Ramos (cell line): ENCODE results near the gene LCN2.
"Not testable (repeated sequence)": the region's sequence is repeated elsewhere in the genome, so short reads cannot be mapped to it uniquely, and the experiment has no call there.

Source experiments
- in situ Hi-C: fragments of 300-500 bp; cut with MboI; formaldehyde crosslinking; loops from one replicate; pipeline ENCODE4 v1.14.3; 2022; ENCODE audit warnings: low sequenced_read_pairs; ENCODE audit not compliant: unreplicated experiment

Gene LCN2

DNA sequence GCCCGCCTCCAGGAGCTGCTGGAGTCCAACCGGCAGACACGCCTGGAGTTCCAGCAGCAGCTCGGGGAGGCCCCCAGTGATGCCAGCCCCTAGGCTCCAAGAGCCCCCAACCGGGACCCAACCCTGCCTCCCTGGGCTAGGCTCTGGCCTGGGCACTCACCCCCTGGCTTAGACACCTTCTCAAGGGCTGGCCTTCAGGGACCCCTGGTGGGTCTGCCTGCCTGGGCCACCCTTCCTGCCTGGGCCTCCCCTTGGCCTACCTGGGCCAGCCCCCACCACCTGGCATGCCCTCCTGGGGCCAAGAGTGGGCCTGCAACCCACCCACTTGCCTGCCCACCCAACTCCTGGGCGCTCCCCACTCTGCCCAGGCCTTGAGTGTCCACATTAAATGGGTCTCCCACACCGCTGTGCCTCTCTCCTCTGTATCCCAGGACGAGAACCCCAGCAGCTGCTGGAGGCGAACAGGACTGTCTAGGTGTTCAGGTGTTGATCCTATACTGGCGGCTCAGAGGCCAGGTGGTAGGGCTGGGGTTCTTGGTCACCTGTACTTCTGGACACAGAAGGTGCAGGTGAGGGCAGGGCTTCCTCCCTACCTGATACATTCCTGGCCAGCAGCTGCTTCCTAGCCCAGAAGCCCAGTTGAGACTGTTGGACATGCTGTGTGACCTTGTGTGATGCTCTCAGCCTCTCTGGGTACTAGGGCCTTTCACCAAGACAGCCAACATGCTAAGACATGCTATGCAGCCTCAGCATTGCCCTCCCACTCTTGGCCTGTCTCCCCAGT is 14.5 kb downstream of the LCN2 start:
- in situ Hi-C loops, result no loop called here

DNA sequence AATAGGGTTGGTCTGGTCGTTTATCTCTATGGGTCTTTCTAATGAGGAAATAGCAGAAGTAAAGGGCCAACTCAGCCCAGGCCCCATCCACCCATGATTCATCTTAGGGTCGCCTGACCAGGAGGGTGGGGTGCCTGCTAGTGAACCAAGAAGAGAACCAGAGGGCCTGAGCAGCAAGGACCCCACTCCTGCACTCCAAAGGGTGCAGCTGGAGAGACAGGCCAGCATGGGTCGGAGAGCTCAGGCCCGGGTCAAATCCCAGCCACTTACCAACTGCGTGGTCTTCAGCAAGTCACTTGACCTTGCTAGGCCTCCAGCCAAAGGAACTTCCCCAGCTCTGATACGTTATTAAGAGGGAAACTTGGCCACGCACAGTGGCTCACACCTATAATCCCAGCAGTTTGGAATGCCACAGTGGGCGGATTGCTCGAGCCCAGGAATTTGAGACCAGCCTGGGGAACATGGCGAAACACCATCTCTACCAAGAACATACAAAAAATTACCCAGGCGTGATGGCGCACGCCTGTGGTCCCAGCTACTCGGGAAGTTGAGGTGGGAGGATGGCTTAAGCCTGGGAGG is 15.1 kb downstream of the LCN2 start:
- in situ Hi-C loops, result no loop called here

DNA sequence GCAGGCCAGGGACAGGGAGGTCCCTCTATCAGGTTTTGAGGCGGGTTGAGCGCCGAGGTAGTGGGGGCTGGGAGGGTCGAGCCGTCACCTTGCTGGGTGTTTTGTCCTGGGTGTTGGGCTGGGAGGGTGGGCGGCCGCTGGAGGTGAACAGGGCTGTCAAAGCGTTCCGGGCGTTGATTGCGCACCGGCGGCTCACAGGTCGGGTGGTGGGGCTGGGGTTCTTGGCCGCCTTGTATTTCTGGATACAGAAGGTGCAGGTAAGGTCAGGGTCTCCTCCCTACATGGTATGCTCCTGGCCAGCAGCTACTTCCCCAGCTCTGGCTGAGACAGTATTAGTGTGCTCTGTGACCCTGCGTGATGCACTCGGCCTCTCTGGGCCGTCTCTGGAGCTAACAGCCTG is 16.9 kb downstream of the LCN2 start:
- in situ Hi-C loops, result no loop called here

DNA sequence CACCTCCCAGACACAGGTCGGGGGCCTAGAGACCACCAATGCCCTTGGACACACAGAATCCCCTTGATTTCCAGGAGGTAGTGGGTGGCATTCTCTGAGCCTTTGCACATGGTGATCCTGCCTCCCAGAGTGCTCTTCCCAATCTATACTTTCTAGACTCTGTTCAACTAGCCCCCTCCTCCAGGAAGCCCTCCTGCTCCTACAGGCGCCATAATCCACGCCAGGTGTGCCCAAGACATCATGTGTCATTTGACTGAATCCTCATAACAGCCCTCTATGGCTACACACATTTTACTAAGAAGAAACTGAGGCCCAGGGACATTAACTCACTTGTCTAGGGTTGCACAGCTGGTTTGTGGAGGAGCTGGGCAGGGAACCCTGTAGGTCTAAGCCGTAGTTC is 18.0 kb downstream of the LCN2 start:
- in situ Hi-C loops, result no loop called here

DNA sequence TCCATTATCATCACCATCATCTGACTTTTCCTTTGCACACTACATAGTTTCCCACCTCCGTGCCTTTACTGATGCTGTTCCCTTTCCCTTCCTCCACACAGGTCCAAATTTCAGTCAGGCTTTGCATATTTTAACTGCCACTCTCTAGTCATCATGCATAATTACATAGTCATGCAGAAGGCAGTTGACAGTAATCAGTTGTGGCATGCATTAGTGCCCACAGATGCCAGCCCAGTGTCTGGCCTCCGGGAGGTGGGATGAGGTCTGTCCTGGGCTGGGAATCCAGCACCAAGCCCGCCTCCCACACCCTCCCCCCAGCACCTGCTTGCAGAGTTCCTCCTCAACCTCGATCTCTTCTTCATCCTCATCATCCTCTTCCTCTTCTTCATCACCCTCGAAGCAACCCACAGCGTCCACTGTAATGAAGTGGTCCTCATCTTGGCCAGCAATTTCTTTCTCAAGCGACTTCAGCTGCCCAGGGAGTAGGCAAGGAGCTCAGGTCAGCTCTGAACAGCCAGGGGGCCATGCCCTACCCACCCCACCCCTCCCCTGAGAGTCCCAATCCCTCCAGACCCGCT is 19.6 kb downstream of the LCN2 start:
- in situ Hi-C loops, result no loop called here

DNA sequence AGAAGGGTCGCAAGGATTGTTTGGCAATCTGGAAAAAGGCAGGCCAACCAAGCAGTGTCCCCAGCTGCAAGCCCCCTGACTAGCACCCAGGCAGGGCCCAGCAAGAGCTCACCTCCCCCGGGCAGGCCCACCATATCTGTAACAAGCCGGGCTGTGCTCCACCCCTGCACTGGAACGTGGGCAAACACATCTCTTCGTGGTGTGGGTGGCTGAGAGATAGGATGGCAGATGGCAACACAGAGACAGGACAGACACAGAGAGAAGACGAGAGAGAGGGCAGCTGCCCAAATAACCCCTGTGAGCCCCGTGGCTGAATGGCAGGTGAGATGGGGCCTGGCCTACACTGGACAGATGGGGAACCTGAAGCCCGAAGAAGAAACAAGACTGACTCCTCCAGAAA is 20.2 kb downstream of the LCN2 start:
- in situ Hi-C loops, result no loop called here

DNA sequence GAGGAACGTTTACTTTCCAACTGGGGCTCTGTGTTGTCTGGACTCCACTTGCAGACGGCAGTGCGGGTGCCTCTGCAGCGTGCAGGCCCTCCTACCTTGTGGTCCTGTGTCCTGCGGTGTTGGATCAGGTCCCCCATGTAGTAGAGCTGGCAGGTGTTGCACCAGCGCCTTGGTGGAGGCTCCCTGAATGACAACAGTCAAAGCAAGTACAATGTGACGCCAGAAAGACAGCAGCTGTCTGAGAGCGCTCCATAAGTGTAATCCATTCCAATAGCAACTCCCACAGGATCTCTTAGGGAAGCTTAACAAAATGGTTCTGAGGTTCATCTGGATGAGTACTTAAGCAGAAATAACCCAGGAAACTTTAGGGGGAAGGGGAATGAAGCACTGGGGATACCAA is 20.7 kb downstream of the LCN2 start:
- in situ Hi-C loops, result no loop called here

DNA sequence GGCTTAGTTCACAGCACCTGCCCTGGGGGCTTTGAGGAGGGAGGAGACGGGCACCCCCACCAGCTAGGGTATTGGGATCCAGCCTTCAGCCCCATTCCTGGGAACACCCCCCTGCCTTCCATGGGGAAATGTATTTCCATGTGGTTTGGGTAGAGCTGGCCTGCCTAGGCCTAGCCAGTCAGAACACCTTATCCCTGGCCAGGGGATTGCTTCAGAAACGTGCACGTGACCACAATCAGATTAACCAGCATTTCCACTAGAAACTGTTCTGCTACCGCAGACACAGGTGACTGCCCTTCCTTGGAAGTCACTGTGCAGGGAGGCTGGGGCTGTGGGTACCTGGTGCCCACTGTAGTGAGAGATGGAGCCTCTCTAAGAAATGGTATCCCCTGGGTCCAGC is 24.8 kb downstream of the LCN2 start:
- in situ Hi-C loops, result no loop called here

DNA sequence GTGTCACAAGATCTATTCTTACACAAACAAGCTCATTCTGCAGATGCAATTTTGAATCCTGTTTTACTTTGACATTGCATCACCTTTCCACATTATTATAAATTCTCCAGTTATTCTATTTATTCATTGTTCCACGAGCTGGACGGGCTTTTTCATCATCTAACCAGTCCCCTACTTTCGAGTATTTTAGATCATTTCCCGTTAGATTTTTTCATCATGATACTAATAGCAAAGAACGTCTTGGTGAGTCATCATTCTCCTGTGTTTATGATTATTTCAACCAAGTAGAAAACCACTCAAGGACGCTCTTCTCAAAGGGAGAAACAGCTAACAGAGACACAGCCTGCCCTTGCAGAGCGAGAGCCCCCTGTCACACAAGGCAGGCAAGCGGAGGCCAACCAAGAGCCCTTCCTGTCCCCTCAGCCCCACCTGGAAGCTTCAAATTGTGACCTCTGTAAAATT is 25.9 kb downstream of the LCN2 start:
- in situ Hi-C loops, result no loop called here

DNA sequence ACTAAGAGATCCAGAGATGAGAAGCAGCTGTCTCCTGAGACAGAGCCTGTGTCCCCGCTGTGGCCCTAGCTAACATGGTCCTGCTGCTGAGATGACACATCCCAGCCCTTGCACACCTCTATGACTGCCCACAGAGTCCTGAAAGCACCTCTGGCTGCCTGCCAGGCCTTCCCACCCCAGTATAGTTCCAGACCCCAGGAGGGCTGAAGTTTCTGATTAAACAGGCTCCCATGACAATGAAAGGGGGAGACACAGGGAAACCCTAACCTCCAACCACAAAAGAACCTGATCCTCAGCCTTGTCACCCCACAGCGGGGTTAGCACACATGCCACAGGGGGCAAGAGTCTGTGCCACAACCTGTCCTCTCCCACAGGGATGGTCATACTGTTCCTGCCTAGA is 26.5 kb downstream of the LCN2 start:
- in situ Hi-C loops, result no loop called here

DNA sequence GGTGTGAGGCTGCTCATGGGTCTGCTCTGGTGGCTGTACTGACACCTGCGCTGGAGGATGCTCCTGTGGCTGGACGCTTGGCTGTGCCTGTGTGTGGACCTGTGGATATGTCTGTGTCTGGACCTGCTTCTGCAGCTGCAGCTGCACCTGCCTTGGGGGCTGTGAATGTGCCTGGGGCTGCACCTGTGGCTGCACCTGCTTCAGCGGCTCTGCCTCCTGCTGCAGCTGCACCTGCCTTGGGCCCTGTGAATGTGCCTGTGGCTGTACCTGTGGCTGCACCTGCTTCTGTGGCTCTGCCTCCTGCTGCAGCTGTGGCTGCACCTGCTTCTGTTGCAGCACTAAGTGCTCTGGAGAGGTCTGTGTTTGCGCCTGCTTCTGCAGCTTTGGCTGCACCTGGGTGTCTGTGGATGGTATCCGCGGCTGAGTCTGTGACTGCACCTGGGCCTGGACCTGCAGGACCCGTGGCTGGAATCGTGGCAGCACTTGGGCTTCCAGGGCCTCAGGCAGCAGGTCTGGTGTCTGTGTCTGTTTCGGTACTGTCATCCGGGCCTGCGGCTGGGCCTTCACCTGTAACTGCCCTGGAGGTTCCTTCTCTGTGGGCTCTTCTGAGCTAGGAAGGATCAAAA is 29.7 kb downstream of the LCN2 start:
- in situ Hi-C loops, result no loop called here

DNA sequence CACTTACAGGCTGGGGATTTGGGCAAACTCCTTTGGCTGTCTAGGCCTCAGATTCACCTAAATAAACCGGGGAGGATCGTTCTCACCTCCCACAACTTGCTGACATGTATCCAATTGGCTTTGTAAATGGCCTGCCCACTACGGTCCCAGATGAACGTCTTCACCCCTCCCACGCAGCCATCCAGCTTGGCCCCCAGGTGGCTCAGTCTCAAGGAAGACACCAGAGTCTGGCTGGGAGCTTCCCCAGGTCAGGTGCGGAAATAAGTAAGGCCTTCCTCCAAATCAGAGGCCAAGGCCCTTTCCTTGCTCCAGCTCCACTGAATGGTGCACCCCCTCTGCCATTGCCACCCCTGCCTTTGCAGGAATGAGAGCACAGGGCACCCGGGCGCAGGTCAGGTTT is 30.7 kb downstream of the LCN2 start:
- in situ Hi-C loops, result no loop called here

DNA sequence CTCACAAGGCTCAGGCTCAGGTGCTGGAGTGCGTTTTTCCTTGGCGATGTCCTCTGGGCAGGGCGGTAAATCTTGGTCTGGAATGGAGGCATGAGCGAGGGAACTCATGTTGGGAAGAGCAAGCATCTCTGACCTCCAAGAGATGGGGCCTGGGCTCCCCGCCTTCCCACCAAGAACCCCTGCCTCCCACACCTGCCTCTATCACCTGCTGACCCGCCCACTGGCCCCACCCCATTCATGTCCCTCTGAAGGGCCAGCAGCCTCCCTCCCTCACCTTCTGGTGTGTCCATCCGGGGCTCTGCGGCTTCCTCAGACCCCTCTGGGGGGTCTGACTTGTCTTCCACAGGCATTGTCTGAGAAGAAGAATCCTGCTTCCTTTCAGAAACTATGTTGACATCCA is 31.2 kb downstream of the LCN2 start:
- in situ Hi-C loops, result no loop called here

DNA sequence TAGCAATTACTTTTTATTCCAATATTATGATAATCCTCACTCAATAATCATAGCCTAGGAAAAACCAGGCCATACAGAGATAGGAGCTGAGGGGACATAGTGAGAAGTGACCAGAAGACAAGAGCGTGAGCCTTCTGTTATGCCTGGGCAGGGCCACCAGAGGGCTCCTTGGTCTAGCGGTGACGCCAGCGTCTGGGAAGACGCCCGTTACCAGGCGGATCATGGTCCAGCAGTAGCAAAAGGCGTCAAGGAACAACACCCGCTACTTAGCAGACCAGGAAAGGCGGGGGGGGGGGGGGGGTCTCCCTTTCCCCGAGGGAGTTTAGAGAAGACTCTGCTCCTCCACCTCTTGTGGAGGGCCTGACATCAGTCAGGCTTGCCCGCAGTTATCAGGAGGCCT is 32.2 kb downstream of the LCN2 start:
- in situ Hi-C loops, result not testable (repeated sequence)

DNA sequence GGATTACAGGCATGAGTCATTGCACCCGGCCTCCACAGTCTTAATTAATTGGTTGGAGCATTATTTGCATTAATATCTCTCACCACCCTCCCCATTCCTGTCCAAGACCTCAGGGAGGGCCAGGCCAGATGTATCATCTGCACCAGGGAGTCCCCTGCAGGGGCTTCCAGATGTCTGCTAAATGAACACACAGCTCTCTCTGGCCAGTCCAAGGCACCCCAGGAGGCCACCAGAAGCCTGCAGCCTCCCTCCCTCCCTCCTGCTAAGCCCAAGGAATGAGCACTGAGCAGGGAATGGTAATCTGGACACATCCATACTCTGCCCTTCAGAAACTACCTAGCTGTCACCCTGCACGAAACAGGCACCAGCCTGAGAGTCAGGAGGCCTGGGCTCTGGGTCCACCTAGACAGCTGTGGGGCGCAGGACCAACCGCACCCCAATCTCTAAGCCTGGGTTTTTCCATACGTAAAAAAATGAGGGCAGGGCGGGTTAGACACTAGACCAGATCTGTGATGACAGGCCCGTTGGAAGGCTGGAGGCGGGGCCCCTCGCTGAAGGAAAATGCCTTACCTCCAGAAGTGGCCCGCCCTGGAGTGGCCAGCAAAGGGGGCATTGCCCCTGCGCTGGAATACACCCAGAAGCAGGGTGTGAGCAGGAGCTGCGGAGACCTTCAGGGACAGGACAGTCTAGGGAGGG is 33.8 kb downstream of the LCN2 start:
- in situ Hi-C loops, result no loop called here

DNA sequence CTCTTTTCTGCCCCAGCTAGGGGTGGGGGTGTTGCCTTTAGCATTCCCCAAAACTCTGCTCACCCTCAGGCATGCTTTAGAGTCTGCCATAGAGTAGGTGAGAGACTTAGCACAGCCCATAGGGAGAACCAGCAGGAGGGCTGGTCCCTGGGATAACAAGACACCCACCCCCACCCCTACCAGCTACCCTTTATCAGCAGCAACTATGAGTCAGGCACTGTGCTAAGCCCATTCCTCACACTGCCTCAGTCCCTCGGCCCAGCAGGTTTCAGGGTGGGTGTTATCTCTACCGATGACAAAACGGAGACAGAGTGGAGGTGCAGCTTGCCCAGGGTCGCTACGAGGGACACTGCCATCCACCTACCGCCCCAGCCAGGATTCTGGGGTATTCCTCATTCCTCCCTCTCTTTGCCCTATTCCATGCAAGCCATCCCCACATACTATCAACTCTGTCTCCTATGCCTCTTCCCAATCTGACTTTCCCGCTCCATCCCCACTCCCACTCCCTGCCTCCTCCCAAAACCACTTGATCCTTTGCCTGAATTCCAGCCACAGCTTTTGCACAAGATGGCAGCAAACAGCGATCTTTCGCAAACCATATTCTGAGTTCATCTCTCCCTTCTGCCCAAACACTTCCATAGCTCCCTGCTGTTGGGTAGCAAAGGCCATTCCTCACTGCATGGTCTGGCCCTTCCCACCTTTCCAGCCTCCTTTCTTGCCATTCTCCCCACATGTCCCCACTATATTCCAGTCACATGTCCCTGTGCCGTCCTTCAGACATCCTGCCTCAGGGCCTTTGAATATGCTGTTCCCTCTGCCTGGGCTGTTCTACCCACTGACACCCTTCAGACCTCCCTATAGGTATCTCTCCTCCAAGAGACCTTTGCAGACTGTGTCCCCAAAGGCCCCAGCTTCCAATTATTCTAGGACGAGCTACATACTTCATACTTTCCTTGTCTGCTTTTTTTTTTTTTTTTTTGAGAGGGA is 37.0 kb downstream of the LCN2 start:
- in situ Hi-C loops, result no loop called here

DNA sequence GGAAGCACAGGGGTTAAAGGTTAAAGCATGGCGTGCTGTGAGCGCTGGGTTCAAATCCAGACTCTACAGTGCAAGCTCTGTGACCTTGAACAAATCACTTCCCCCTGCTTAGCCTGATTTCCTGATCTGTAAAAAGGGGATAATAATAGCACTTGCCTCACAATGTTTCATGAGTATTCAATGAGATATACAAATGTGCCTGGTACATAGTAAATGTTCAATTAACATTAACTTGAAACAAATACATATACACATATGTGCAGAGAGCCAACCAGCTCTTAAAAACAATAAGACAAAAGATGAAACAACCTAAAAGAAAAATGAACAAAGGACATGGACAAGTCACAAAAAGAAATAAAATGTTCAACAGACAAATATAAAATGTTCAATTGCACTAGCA is 38.1 kb downstream of the LCN2 start:
- in situ Hi-C loops, result no loop called here

DNA sequence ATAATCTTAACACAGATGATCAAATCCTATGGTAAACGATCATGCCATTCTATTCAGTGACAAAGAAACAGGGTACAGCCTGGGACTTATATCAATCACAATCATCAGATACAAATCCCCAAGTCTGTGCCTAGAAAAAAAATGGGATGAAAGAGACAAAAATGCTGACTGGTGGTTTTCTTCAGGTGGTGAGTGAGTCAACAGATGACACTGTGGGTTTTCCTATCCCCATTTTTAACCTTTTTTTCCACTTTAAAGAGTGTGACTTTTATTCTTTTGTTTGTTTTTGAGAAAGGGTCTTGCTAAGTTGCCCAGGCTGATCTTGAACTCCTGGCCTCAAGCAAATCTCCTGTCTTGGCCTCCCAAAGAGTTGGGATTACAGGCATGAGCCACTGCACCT is 39.0 kb downstream of the LCN2 start:
- in situ Hi-C loops, result no loop called here

DNA sequence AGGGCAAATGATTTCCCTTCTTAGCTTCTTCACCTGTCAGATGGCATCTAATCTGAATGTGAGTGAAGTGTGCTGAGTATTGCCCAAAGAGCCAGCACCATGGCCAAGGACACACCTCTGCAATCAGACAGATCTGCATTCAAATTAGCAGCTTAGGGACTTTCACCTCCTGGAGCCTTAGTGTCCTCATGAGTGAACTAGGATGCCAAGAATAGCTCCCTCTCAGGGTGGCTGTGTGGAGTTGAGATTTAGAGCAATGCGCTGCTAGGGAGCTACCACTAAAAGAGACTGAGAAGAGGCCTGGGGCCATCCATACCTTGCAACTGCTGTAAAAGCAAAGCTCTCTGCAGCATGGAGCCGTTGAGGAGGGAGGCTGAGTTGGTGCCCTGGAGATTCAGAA is 40.8 kb downstream of the LCN2 start:
- in situ Hi-C loops, result no loop called here
